ENCODE data around the gene WDR44. TPM values are rescaled to one million over a fixed set of nuclear protein-coding genes. Genes with fewer than 3 reads are reported as not detected.

The WDR44 gene
- total RNA-seq, 4 donors from 2014 or later = 17.9 to 25.0 (median 19.9) TPM

GRCh38 chrX:118497180-118497818 is 151.4 kb downstream of the WDR44 start:
- TF ChIP-seq CTCF (IDR thresholded peaks at IDR 0.05; ENCODE audit: low read depth) = no peak

- no peak for TF ChIP-seq CTCF (IDR thresholded peaks at IDR 0.05; ENCODE audit: low read depth)
These were observed 152.4 kb downstream of the WDR44 start for GRCh38 chrX:118498351-118498750.

GRCh38 chrX:118498755-118499154 is 152.8 kb downstream of the WDR44 start:
- no peak for TF ChIP-seq CTCF (IDR thresholded peaks at IDR 0.05; ENCODE audit: low read depth)

GRCh38 chrX:118499295-118499694 is 153.4 kb downstream of the WDR44 start:
- no peak for TF ChIP-seq CTCF (IDR thresholded peaks at IDR 0.05; ENCODE audit: low read depth)

Small RNA genes within 50 kb of the gene (small RNA-seq; reads per million reads assigned to genes)
- not detected for gene MIR1277

Other genes starting within 250 kb of the WDR44 start
- gene KLHL13, start 229.3 kb upstream of the WDR44 start, total RNA-seq = 1 to 10 TPM; 1.3 to 1.9 (median 1.6) TPM
- gene DOCK11, start 149.7 kb downstream of the WDR44 start, total RNA-seq = 100 to 1,000 TPM; 131 to 240 (median 175) TPM

Data from subcutaneous adipose tissue (tissue), 4 donors.